Gastroesophageal sphincter (tissue), 3 donors: ENCODE data around the gene PLEKHG5.

Source experiments
- CTCF ChIP-seq, 4 experiments: fragments of 200-600 bp in 2 of 4; fragments of 450-650 bp in 2 of 4; sonication (generic) in 1 of 4; IDR thresholded peaks; one replicate each; pipeline ENCODE4 v1.5.1; 2017 to 2019; ENCODE audit warnings: antibody characterized with exemption in 4 of 4, mild to moderate bottlenecking in 2 of 4, moderate library complexity in 2 of 4
- POLR2AphosphoS5 ChIP-seq: sonication (generic); formaldehyde crosslinking; IDR thresholded peaks from one replicate; pipeline ENCODE4 v1.6.1; 2017; ENCODE audit warnings: antibody characterized with exemption

DNA sequence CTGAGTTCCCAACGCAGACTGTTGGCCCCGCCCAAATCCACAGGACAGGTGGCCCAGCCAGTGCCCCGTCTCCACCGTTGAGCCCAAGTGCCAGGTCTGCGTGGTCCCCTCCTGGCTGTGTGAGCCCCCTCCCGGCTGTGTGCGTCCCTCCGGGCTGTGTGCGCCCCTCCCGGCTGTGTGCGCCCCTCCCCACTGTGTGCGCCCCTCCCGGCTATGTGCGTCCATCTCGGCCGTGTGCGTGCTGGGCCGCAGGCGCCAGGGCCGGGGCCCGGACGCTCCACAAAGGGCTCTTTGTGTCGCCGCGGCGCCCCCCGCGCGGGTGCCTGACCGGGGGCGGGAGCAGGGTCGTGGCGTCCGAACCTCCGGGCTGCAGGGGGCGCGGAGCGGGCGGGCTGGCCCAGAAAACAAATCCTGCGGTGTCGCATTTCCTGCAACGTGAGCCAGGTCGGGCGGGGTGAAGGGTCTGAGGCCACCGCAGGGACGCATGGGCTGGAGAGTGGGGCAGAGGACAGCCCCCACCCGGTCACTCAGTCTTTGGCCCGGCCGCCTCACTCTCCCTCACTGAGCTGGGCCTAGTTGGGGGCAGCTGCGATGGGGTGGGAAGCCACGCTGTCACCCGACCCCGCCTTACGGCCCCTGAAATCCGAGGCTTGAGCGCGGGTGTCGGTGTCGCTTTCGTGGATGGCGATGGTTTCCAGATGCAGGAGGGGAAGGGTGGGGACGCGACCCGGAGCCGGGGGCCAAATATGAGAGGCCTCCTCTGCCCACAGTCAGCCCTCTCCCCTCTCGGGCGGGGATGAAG, 44.2 kb downstream of the PLEKHG5 start:
- no peak for TF ChIP-seq CTCF (IDR thresholded peaks at IDR 0.05)
- TF ChIP-seq POLR2AphosphoS5: no peak
